ENCODE data around the gene TBKBP1.

DNA sequence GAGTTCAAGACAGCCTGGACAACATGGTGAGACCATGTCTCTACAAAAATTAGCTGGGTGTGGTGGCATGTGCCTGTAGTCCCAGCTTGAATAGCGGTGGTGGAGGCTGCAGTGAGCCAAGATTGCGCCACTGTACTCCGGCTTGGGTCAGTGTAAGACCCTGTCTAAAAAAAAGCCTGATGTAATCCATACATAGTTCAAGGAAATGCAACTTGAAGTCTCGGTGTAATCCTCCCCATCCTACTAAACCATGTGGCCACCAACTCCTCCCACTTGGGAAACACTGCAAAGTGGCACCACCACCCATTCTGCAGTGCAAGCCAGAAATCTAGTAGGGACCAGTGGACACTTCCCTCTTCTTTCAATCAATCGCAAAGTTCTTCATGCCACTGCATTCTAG lies 49.6 kb upstream of the TBKBP1 start:
- no peak for TF ChIP-seq CTCF (IDR thresholded peaks at IDR 0.05)
- no peak for TF ChIP-seq POLR2A (IDR thresholded peaks at IDR 0.05)

All from thyroid gland (tissue), 4 donors.